H1 (cell line): ENCODE measurements around the gene EMX2. TPM values are rescaled to one million over a fixed set of nuclear protein-coding genes. Genes with fewer than 3 reads are reported as not detected.

Experiments used
- ASH2L ChIP-seq: fragments of 200-600, 300-600 bp; sonication (generic); IDR thresholded peaks from one replicate; pipeline ENCODE4 v1.7.1; 2017; ENCODE audit warnings: low read length
- CEBPB ChIP-seq: IDR thresholded peaks from 2 replicates; pipeline ENCODE4 v1.6.1; 2012; ENCODE audit warnings: low read depth, low read length
- CTBP2 ChIP-seq: IDR thresholded peaks from 2 replicates; pipeline ENCODE4 v1.7.0; 2011; ENCODE audit warnings: borderline replicate concordance, mild to moderate bottlenecking, moderate library complexity, mixed read lengths, low read length; ENCODE audit not compliant: insufficient read depth, insufficient read length
- HDAC6 ChIP-seq: IDR thresholded peaks from one replicate; pipeline ENCODE4 v1.7.1; 2012; ENCODE audit warnings: low read depth, mild to moderate bottlenecking, inconsistent platforms, low read length, moderate library complexity
- KDM1A ChIP-seq: fragments of 200-600, 300-600 bp; sonication (generic); IDR thresholded peaks from 2 replicates; pipeline ENCODE4 v1.7.1; 2016; ENCODE audit warnings: mild to moderate bottlenecking, low read length, borderline replicate concordance
- RNF2 ChIP-seq: fragments of 200-900, 300-1000 bp; sonication (generic); IDR thresholded peaks from 2 replicates; pipeline ENCODE4 v1.7.1; 2016; ENCODE audit warnings: borderline replicate concordance, low read depth, mild to moderate bottlenecking, antibody characterized with exemption, low read length; ENCODE audit not compliant: poor library complexity, severe bottlenecking; ENCODE audit errors: missing control alignments
- polyA plus RNA-seq, 7 experiments: library from polyadenylated mRNA; depleted of rRNA in 3 of 7; stranded (reverse) in 5 of 7; unstranded in 2 of 7; fragments of >200 nt in 5 of 7; fragments of 200-250 nt in 2 of 7; gene quantifications; 1 replicate in 5 of 7; 2 replicates in 1 of 7; 4 replicates in 1 of 7; pipeline versions ENCODE4 v1.2.1 to v1.2.3, GENCODE V29; 2011 to 2013; ENCODE audit warnings: missing spikeins in 2 of 7, mixed read lengths in 2 of 7
- total RNA-seq: library from RNA; stranded (reverse); fragmentation: NEBNext Ultra II Directional; extraction: Animal tissue kit (Norgen Biotek cat#: 25700); gene quantifications from 2 replicates; pipeline ENCODE4 v1.2.1, GENCODE V29; 2021

The EMX2 gene
- total and polyA plus RNA-seq, 2 of the 8 experiments (the other 6 are each of a cell fraction or from before 2014, with no cell fraction given) = not detected

- TF ChIP-seq CTBP2 = no peak
- no peak for TF ChIP-seq ASH2L
- TF ChIP-seq RNF2 = no peak
- TF ChIP-seq HDAC6 = no peak
- TF ChIP-seq KDM1A = no peak
- TF ChIP-seq CEBPB = no peak
These were observed 35.9 kb downstream of the EMX2 start (continued) for GRCh38 chr10:117578490-117578889.
